ENCODE data around the gene LAMB3.

The LAMB3 gene

DNA sequence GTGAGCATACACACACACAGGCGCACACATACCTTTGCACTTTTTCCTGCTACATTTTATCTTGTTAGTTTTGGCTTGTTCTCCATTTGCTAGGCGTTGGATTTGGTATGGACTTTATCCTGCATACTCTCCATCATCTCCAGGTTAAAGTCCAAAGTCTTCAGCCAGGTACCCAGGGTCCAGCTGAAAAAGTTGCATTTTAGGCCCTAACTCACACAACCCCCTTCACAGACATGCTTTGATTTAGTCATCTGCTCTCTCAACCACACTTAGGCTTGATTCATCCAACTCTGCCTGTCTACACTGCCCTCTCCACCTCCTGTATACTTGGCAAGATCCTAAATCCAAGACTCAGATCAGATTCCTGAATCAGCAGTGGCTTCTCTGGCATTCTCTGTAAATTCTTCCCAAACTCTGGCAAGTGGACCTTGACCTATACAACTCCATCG, 10.7 kb upstream of the LAMB3 start:
- no peak overlapping the region for H3K4me3 ChIP-seq (ENCODE audit: low read depth, low read length)

DNA sequence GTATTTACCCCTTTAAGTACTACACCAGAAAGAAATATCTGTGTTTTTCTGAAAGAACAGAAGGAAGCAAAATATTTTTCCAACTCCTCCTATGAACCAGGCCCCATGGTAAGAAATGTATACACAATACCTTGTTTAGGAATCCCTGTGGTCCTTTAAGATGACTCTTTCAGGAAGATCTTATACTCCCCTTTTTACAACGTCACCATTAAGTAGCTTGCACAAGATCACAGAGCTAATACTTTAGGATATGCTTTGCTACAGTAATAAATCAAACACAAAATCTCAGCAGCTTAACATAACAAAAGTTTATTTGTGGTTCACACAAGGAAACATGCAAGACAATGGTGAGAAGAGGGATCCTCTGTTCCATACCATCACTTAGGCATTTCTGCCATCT, 8.8 kb upstream of the LAMB3 start:
- no peak overlapping the region for H3K4me3 ChIP-seq (ENCODE audit: low read depth, low read length)

DNA sequence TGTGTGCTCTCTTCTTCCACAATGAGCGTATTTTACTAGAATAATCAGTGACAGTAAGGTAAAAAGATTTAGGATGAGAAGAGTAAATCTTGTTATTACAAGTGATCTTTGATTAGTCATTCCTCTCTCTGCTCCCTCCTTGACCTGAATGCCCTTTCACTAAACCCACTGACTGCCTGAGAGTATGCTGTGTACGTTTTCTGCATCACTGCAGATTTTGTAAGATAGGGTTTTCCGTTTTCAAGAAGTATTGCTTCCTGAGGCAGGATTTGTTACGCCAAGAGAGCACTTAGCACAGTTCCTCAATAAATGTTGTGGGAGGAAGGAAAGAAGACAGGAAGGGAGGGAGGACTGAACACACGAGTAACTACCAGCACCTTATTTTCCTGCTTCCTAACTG, 7.7 kb upstream of the LAMB3 start:
- no peak overlapping the region for H3K4me3 ChIP-seq (ENCODE audit: low read depth, low read length)

DNA sequence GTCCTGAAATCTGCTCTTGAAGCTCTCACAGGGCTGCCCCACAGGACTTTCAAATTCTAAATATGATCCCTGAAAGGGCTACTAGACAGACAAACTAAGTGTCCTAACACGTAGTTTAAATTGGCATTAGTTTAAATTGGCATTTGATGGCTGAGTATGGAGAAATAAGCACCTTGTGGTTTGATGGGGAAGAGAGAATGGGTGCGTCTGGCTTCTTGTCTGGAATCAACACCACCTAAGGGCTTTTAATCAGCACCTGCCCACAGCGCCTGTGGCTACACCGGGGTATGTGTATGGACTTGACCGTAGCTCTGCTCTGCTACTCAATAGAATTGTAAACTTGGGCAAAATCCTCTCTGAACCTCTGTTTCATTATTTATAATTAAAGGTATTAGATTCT, 5.7 kb upstream of the LAMB3 start:
- H3K4me3 ChIP-seq (ENCODE audit: low read depth, low read length): no peak overlapping the region

DNA sequence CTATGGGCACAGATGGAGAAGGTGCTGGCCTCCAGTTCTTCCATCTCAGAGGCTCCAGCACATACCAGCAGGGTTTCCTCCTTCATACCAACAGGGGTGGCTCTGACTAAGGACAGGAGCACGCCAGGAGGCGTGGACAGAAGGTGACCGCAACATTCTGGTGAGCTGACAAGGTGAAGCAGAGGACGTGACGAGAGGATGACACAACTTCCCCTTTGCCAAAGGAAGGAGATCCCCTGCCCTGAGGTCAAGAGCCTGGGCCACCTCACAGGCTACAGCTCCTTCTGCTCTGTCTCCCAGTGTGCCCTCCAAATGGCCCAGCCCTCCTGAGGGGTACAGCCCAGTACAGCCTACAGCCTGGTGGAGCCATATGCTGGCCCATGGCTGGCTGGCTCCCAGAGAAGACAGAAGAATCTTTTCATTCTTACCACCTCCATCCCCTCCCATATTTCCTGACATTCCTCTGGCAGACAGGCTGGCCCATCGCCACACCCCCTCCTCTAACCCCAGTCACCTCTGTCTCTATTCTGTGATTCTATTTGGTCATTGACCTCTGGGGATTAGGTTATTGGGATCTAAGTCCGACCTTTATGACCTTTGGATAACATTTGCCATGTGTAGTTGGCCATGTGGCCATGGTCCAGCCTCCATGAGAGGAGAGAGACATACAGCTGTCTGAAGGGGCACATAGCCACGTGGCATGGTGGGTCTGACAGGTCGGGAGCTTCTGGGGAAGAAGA, 5.1 kb upstream of the LAMB3 start:
- no peak overlapping the region for H3K4me3 ChIP-seq (ENCODE audit: low read depth, low read length)

DNA sequence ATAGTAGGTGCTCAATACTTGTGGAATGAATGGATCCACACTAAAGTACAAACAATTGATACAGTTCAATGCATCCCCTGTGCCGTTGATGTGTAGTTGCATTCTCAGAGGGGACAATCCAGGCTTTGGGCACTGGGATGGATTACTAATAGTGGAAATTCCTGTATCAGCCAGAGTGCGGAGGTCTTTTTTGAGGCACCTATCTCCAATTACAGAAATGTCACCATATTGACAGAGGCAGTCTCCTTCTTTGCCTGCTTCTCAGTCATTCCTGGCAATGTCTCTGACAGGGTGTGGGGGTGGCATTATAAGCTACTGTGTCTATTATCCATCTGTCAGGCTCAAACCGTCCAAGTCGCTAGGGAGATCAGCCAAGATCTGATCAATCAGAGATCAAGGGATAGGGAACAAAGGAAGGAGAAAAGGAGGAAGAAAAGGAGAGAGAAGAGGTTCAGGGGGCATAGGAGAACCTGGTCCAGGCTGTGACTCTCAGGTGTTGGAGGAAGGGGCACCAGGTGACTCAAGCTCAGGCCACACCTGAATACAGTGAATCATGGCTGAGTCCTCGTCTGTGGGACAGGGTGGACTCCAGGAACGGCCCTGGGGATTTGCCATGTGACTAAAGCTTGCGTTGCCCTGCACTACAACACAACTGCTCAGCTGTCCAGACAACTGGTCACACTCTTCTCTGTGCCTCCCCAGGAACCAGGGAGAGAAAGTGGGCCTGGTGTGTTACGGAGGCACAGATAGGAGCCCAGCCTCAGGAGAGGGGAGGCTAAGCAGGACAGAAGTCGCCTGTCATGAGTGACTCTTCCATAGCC, 3.4 kb upstream of the LAMB3 start:
- H3K4me3 ChIP-seq (ENCODE audit: low read depth, low read length): no peak overlapping the region

DNA sequence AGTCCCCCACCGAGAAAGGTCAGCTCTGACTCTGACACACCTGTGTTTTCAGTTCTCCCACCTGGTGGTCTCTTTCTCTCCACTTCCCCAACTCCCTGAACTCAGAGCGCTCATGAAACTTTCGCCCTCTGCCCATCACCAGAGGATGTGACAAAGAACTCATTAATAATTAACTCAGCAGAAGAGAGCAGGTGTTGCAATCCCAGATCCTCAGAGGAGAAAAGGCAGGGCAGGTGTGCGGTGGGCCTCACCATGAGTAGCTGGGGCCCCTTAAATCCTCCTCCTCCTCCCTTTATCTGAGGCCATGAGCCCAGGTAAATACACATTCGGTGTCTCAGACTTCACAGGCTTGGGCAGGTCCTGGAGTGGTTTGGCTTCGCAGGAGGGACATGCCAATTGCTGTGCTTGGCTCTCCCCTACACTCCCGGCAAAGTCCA, 1.7 kb upstream of the LAMB3 start:
- no peak overlapping the region for H3K4me3 ChIP-seq (ENCODE audit: low read depth, low read length)

DNA sequence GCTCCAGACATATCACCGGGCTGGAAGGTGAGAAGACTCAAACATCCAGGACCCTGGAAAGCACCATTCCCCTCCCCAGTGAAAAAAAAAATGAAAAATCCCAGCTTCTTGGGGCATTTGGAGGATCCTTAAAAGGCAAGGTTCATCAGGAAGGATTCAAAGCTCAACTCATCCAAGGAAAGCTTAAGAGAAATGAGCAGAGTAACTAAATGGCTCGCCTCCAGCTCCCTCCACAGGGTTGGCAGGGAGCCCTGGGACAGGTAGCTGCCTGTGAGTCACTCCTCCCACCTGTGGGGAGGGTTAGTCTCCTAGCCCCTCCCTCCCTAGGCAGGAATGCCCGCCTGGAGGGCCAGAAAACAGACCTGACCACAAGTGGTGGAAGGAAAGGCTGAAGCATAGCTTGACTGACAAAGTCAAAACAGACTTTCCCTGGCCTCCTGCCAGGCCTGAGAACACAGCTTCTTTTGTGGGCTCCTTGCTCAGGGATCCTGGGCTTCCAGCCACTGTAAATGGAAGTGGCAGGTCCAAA, 712 bp upstream of the LAMB3 start:
- no peak overlapping the region for H3K4me3 ChIP-seq (ENCODE audit: low read depth, low read length)

DNA sequence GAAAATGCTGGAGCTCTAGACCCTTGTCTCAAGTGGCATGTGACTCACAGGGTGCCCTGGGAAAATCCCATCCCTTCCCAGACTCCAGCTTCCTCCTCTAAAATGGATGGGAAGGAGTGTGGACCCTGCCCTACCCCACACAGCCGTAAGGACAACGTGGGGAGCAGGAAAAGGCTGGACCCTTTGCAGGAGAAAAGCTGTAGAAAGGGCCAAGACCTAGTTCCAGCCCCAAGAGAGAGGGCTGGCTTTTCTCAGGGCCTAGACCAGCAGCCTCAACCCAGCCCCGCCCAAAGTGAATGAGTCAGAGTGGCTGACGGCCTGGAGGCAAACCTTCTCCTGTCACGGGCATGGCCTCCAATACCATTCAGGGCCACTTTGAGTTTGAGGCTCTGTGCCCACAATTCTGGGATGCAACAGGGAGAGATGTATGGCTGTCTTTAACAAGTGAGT, 1.1 kb downstream of the LAMB3 start:
- H3K4me3 ChIP-seq (ENCODE audit: low read depth, low read length): no peak overlapping the region

DNA sequence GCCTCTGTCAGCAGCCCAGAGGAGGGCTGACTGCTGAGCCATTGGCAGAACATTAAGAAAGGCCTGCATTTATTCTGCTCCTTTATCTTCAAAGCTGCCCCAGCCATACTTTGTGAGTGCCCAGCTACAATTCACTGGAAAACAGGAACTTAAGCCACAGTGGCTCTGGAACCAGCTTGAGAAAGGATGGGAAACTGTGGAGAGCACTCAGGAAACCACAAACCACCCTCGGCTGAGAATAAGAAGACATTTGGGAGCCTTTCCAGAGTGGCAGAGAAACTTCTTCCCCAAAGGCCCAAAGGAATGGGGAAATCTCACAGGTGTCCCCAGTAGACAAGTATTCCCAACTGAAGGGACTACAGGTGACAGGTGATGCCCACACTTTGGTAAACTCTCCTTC, 1.8 kb downstream of the LAMB3 start:
- no peak overlapping the region for H3K4me3 ChIP-seq (ENCODE audit: low read depth, low read length)

DNA sequence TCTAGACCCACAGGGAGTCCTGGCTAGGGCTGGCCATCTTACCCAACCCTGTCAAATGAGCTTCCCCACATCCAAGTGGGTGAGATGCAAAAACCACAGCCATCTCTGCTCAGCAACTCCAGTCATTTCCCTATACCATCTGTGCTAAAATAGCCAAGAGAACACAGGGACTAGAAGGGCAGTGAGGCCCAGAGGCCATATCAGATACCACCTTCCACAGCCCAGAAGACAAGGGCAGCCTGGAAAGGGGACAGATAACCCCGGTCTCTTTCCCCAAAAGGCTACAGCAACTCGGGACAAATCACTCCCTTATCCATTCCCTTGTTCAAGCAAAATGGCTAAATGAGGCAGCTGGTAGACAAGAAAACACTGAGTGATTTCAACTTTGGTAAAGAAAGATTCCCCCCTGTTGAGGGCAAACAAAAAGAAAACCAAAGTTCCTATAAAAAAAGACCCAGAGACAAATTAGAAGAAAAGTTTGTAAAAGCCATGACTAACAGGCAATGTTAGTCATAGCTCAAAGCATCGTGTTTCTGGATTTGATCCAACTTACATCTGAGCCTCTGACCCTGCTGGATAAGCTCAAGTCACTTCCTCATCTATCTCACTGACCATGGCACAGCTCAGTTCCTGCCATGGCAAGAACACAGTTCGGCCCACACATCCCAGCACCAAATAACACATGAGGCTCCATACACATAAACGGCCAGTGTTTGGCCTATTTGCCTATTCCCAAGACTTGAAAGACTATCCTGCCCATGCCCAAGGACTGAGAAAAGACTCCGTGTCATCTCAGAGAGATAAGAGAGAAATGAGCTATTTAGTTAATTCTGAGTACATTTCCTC, 3.1 kb downstream of the LAMB3 start:
- H3K4me3 ChIP-seq (ENCODE audit: low read depth, low read length): no peak overlapping the region

DNA sequence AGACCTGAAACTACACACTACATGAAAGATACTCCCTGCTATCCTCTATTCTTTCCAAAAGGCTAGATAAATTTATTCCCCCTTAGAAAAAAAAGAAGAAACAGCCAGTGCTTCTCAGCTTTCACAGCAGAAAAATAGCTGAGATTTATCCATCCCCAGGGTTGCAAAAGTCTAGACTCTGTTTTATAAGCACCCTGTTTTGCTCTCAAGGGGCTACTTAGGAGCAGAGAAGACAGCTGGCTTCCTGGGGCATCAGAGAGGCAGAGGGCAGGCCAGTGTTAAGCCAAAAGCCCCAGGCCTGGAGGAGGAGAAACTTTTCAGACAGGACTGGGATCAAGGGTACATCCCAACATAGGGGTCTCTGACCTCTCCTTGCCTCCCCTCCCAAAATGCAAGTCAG, 3.9 kb downstream of the LAMB3 start:
- H3K4me3 ChIP-seq (ENCODE audit: low read depth, low read length): no peak overlapping the region

DNA sequence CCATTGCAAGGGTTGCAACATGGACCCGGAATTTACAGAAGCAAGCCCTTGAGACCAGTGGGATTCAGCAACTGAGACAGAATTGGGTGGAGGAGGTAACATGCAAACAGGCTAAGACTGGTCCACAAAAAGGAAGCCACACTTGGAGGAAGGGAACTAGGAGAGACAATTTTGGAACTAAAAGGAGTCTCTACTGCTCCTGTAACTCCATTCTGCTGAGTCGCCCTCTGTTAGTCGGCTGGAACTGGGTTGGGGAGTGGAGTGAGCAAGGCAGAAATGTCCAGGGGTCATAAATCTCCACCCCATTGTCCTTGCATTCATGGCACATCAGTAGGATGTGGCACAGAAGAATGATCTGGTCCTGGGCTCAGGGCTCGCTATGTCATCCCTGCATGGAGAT, 5.1 kb downstream of the LAMB3 start:
- no peak overlapping the region for H3K4me3 ChIP-seq (ENCODE audit: low read depth, low read length)

DNA sequence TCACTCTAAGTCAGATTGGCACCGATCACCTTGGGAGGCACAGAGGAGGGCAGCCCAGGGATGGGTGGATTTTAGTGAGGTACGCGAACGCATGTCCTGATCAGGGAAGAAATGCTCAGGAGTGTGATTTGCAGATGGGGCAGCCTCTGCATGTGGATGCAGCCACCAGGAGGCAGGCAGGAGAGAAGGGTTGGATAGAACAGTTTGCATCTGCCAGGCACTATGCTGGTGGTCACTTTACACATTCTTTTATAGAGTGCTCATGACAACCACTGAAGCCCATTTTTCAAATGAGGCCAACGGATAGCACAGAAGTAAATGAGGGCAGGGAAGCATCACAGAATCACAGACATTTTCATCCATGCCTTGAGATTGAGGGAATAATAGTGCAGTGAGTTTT, 5.7 kb downstream of the LAMB3 start:
- H3K4me3 ChIP-seq (ENCODE audit: low read depth, low read length): no peak overlapping the region

DNA sequence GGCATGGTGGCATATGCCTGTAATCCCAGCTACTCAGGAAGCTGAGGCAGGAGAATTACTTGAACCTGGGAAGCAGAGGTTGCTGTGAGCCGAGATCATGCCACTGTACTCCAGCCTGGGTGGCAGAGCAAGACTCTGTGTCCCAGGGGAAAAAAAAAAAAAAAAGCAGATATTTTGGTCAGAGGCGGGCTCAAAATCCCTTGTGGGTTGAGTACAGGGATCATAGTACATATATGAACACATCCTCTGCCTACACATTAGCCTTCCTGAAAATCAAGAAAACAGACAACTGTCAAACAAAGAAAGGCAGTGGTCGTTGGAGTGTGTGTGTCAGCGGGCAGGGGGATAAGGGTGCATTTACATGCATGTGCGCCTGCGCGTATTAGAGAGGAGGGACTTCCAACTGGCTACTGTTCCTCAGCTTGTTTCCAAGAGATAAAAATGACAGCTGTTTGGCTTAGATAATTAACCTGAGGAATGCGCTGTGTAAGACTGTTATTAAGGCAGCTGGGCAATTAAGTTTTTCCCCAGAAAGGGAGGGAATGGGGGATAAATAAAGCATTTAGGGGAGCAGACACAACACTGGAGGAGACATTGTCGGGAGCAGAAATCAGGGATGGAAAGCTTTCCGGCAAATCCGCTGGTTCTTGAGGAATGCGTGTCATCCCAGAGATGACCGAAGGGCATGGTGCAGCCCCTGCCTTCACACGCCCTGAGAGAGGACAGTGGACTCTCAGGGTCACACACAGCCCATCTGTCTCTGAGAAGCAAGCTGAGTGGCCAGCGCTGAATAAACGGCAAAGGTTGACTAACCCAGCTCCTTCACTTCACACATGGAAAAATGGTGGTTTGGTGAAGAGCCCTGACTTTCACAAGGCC, 6.4 kb downstream of the LAMB3 start:
- H3K4me3 ChIP-seq (ENCODE audit: low read depth, low read length): no peak overlapping the region

DNA sequence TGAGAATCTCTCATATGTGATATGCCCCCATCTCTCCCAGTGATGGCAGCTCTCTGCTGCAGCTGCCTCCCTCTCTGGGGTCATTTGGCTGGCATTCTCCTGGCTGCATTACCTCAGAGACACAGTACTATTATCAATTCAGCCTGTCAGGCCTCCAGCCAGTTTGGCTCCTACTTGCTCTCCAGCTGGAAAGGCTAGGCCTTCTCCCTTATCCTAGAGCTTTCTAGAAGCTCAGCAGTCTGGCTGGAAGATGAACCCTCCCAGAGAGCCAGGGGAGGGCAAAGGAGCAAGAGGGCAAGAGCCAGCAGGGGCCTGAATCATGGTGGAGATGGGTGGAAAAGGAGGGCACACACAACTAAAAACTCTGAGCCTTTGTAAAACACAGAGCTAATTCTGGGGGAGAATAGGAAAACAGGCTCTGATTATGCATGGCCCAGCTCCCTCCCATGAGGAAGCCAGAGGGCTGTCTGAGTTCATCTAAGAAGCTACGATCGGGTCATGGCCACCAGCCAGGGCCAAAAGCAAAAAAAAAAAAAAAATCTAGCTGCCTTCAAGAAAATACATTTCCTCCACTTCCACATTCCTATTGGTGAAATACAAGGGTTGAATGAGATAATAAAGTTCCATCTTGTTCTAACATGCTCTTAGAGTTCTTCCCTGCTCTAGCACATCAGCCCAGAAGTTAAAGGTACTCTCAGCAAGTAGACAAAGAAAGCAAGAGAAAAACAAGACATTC, 8.8 kb downstream of the LAMB3 start:
- H3K4me3 ChIP-seq (ENCODE audit: low read depth, low read length): no peak overlapping the region

DNA sequence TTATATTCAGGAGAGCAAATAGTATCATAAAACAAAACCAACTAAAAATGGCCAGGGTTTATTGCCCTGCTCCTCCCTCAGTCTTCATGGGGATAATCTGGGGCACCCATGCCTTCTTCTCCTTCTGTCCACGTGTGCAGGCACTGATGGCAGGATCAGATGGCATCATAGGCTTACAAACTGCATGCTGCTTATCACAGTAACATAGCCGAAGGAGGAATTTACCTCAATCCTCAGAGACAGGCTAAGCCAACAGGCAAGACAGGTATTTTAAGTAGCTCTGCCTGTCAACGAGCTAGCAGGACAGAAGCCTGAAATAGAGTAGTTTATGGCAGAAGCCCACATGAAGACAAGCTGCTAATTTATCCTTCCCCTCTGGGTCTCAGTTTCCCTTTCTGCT, 9.4 kb downstream of the LAMB3 start:
- no peak overlapping the region for H3K4me3 ChIP-seq (ENCODE audit: low read depth, low read length)

DNA sequence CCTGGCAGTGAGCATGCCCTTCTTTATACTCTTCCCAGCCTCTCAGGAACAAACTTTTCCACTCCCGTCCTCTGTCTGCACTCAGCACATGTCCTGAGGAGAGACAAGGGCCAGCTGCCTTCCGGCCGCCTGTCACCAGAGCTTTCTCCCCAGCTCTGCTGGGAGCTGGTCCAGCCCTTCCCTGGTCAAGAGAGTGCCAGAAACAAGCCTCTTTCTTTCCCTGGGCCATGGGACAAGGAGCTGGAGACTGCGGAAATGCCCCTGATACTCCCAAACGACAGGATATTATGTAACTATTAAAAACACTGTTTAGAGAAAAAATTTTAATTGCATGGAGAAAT, 10.4 kb downstream of the LAMB3 start:
- H3K4me3 ChIP-seq (ENCODE audit: low read depth, low read length): no peak overlapping the region

DNA sequence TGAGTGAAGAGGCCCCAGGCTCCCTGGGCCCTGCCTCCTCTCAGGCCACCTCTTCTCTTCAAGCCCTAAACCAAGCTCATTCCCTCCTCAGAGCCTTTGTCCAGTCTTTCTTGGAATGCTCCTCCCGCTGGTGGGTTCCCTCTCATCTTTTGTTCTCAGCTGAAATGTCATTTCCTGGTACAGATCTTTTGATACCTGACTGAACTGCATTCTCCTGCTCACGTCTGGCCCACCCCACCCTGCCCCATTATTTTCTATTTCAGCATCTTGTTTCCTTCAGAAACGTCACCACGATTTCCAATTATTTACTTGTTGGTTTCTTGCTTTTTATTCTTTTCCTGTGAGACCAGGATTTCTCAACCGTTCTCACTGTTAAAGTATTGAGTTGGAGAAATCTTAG, 16.4 kb downstream of the LAMB3 start:
- no peak overlapping the region for H3K4me3 ChIP-seq (ENCODE audit: low read depth, low read length)

All from iPS-11a (cell line).